ENCODE data around the gene TMEM69. TPM values are rescaled to one million over a fixed set of nuclear protein-coding genes. Genes with fewer than 3 reads are reported as not detected.

The TMEM69 gene
- total and polyA plus RNA-seq, 5 donors from 2014 or later: 15.5 to 57.7 (median 53.3) TPM

DNA sequence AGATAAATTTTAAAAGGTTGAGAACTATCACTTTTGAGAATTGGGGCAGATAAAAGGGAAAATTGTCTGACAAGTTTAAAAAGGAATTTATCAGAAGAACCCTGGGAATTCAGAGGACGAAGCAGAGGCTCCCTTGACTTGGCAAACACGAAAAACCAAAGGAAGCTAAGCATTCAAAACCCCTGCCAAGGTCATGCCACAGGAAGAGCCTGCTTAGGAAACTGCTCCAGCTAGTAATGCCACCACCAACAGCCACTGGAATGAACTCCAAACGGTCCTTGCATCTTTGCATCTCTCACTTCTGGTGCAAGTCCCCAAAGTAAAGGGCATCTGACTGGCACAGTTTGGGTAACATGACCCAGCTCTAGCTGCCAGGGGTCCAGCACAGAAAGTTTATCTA, 8.9 kb upstream of the TMEM69 start:
- H3K27me3 ChIP-seq (ENCODE audit: control insufficient read depth, insufficient read depth, low read length): no peaks in the 10 kb centered on the region
- peaks cover 40 to 95% (median 69%) of the 10 kb centered on the region in 4 donors for H3K4me1 Mint-ChIP-seq
- no peaks in the 10 kb centered on the region for H3K9me3 ChIP-seq (ENCODE audit: control insufficient read depth in 2 of 2, low read length in 2 of 2)
- DNase-seq: no peak
- H3K27me3 Mint-ChIP-seq: no peaks in the 10 kb centered on the region
- no peaks in the 10 kb centered on the region for H3K9me3 Mint-ChIP-seq
- peaks cover 2% of the 10 kb centered on the region for H3K36me3 ChIP-seq (ENCODE audit: control insufficient read depth, insufficient read depth, low read length)
- peak overlapping the region; percentile 42 for H3K4me3 ChIP-seq (ENCODE audit: low read depth, low read length)
- H3K27ac Mint-ChIP-seq: peak overlapping the region in 1 of 3 donors; percentile 24
- ATAC-seq (ENCODE audit: low read depth in 2 of 2): no peak
- H3K4me1 ChIP-seq (ENCODE audit: control insufficient read depth, insufficient read depth, low read length, poor library complexity, severe bottlenecking): peaks cover 66% of the 10 kb centered on the region
- no peak overlapping the region for H3K27ac ChIP-seq (ENCODE audit: insufficient read depth, low read length, poor library complexity, severe bottlenecking)
- peaks cover 3% of the 10 kb centered on the region for H3K36me3 Mint-ChIP-seq
- peak overlapping the region in 3 of 4 donors; percentile 40 to 69 (median 40) for H3K4me3 Mint-ChIP-seq

- Histone ChIP-seq H3K4me3 (ENCODE audit: low read depth, low read length) (peak overlapping the region; percentile 51), H3K27ac (ENCODE audit: insufficient read depth, low read length, poor library complexity, severe bottlenecking) (no peak overlapping the region), H3K27me3 (ENCODE audit: control insufficient read depth, insufficient read depth, low read length) (no peaks in the 10 kb centered on the region), H3K36me3 (ENCODE audit: control insufficient read depth, insufficient read depth, low read length) (peaks cover 2% of the 10 kb centered on the region), H3K9me3 (ENCODE audit: control insufficient read depth in 2 of 2, low read length in 2 of 2) (no peaks in the 10 kb centered on the region), H3K4me1 (ENCODE audit: control insufficient read depth, insufficient read depth, low read length, poor library complexity, severe bottlenecking) (peaks cover 75% of the 10 kb centered on the region)
- peaks cover 31 to 84% (median 59%) of the 10 kb centered on the region in 4 donors for H3K4me1 Mint-ChIP-seq
- H3K27ac Mint-ChIP-seq: peak overlapping the region in 1 of 3 donors; percentile 25
- no peak for DNase-seq
- no peaks in the 10 kb centered on the region for H3K36me3 Mint-ChIP-seq
- H3K4me3 Mint-ChIP-seq: peak overlapping the region in 3 of 4 donors; percentile 53 to 77 (median 65)
- H3K27me3 Mint-ChIP-seq: peaks cover 3% of the 10 kb centered on the region
- no peaks in the 10 kb centered on the region for H3K9me3 Mint-ChIP-seq
- ATAC-seq (ENCODE audit: low read depth in 2 of 2): no peak
These were observed 5.0 kb upstream of the TMEM69 start for GRCh38 chr1:45682942-45683341.

DNA sequence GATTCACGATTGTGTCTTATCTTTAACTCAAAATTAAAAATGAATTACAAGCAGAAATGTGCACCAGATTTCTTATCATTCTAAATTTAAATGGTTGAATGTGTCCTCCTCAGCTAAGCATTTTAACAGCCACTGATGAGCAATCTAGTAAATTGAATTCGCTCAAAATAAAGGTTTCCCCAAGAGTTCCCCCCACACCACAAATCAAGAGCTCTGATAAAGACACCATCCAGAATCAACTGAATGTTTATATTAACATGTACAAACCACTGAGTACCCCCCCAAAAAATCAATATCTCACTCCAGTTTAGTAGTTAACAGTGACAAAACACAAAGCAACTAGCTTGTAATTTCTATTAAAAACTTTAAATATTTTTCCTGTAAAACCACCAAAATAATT, 3.6 kb upstream of the TMEM69 start:
- no peaks in the 10 kb centered on the region for H3K27me3 ChIP-seq (ENCODE audit: control insufficient read depth, insufficient read depth, low read length)
- Mint-ChIP-seq H3K4me1 (peaks cover 16 to 84% (median 50%) of the 10 kb centered on the region in 4 donors), H3K36me3 (no peaks in the 10 kb centered on the region), H3K27ac (peak overlapping the region in 2 of 3 donors; percentile 41 to 42), H3K27me3 (peaks cover 8% of the 10 kb centered on the region), H3K4me3 (peak overlapping the region; percentile 96 to 99 (median 98)), H3K9me3 (no peaks in the 10 kb centered on the region)
- H3K27ac ChIP-seq (ENCODE audit: insufficient read depth, low read length, poor library complexity, severe bottlenecking): no peak overlapping the region
- DNase-seq: no peak
- ATAC-seq (ENCODE audit: low read depth in 2 of 2): no peak
- peak overlapping the region; percentile 100 for H3K4me3 ChIP-seq (ENCODE audit: low read depth, low read length)
- H3K9me3 ChIP-seq (ENCODE audit: control insufficient read depth in 2 of 2, low read length in 2 of 2): no peaks in the 10 kb centered on the region
- no peaks in the 10 kb centered on the region for H3K36me3 ChIP-seq (ENCODE audit: control insufficient read depth, insufficient read depth, low read length)
- H3K4me1 ChIP-seq (ENCODE audit: control insufficient read depth, insufficient read depth, low read length, poor library complexity, severe bottlenecking): peaks cover 80% of the 10 kb centered on the region

DNA sequence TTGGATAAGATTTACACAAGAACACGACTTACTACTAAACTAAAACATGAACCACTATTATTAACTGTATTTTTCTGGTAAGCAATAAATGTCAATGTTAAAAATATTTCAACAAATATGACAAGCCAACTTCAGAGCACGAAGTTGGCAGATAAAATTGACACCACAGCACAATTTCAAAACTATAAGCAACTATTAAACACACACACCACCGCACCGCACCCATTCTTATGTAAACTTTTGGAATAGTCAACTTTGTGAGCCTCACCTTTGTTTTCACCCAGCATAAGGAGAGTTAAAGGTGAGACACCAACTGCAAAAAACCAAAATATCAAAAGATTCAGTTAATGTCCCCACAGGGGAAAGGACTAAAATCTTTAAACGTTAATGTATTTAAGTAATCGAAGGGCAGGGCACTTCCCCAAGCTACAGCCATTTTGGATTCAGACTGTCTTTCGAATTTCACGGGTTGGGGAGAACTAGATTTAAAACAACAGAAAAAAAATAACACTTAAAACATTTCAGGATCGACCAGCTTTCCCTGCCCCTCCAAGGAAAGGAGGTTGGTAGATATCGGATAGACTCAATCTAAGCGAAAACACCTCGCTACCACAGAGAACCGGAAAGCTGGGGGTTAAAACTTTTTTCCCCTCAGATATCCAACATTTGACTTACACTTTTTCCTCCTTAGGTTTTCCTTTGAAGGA, 2.5 kb upstream of the TMEM69 start:
- H3K36me3 ChIP-seq (ENCODE audit: control insufficient read depth, insufficient read depth, low read length): no peaks in the 10 kb centered on the region
- Mint-ChIP-seq H3K36me3 (no peaks in the 10 kb centered on the region), H3K27me3 (peaks cover 8% of the 10 kb centered on the region), H3K4me1 (peaks cover 15 to 81% (median 50%) of the 10 kb centered on the region in 4 donors), H3K4me3 (peak overlapping the region; percentile 96 to 99 (median 98)), H3K27ac (peak overlapping the region; percentile 99 to 100 (median 99)), H3K9me3 (no peaks in the 10 kb centered on the region)
- H3K27ac ChIP-seq (ENCODE audit: insufficient read depth, low read length, poor library complexity, severe bottlenecking): peak overlapping the region; percentile 98
- DNase-seq (peak in 2 of 3 donors; percentile 22 to 56), ATAC-seq (ENCODE audit: low read depth in 2 of 2) (no peak)
- H3K4me1 ChIP-seq (ENCODE audit: control insufficient read depth, insufficient read depth, low read length, poor library complexity, severe bottlenecking): peaks cover 70% of the 10 kb centered on the region
- H3K9me3 ChIP-seq (ENCODE audit: control insufficient read depth in 2 of 2, low read length in 2 of 2): no peaks in the 10 kb centered on the region
- no peaks in the 10 kb centered on the region for H3K27me3 ChIP-seq (ENCODE audit: control insufficient read depth, insufficient read depth, low read length)
- peak overlapping the region; percentile 100 for H3K4me3 ChIP-seq (ENCODE audit: low read depth, low read length)

- ATAC-seq (ENCODE audit: low read depth in 2 of 2) (no peak), DNase-seq (peak in 2 of 3 donors; percentile 48 to 70)
- H3K9me3 Mint-ChIP-seq: no peaks in the 10 kb centered on the region
- Histone ChIP-seq H3K4me1 (ENCODE audit: control insufficient read depth, insufficient read depth, low read length, poor library complexity, severe bottlenecking) (peaks cover 65% of the 10 kb centered on the region), H3K27me3 (ENCODE audit: control insufficient read depth, insufficient read depth, low read length) (no peaks in the 10 kb centered on the region), H3K9me3 (ENCODE audit: control insufficient read depth in 2 of 2, low read length in 2 of 2) (no peaks in the 10 kb centered on the region), H3K4me3 (ENCODE audit: low read depth, low read length) (peak overlapping the region; percentile 100), H3K36me3 (ENCODE audit: control insufficient read depth, insufficient read depth, low read length) (peaks cover 1% of the 10 kb centered on the region), H3K27ac (ENCODE audit: insufficient read depth, low read length, poor library complexity, severe bottlenecking) (peak overlapping the region; percentile 98)
- peaks cover 8% of the 10 kb centered on the region for H3K27me3 Mint-ChIP-seq
- peaks cover 17 to 78% (median 48%) of the 10 kb centered on the region in 4 donors for H3K4me1 Mint-ChIP-seq
- peak overlapping the region; percentile 96 to 99 (median 98) for H3K4me3 Mint-ChIP-seq
- H3K27ac Mint-ChIP-seq: peak overlapping the region; percentile 99 to 100 (median 99)
- no peaks in the 10 kb centered on the region for H3K36me3 Mint-ChIP-seq
These were observed 2.0 kb upstream of the TMEM69 start for GRCh38 chr1:45686015-45686287.

- peak; percentile 95 to 98 (median 97) for DNase-seq
- Histone ChIP-seq H3K9me3 (ENCODE audit: control insufficient read depth in 2 of 2, low read length in 2 of 2) (no peaks in the 10 kb centered on the region), H3K36me3 (ENCODE audit: control insufficient read depth, insufficient read depth, low read length) (peaks cover 6% of the 10 kb centered on the region), H3K4me1 (ENCODE audit: control insufficient read depth, insufficient read depth, low read length, poor library complexity, severe bottlenecking) (peaks cover 61% of the 10 kb centered on the region), H3K27ac (ENCODE audit: insufficient read depth, low read length, poor library complexity, severe bottlenecking) (peak within 1 kb of the TSS; percentile 98), H3K4me3 (ENCODE audit: low read depth, low read length) (peak within 1 kb of the TSS; percentile 100), H3K27me3 (ENCODE audit: control insufficient read depth, insufficient read depth, low read length) (no peaks in the 10 kb centered on the region)
- H3K36me3 Mint-ChIP-seq: no peaks in the 10 kb centered on the region
- H3K27ac Mint-ChIP-seq: peak within 1 kb of the TSS; percentile 99 to 100 (median 99)
- ATAC-seq (ENCODE audit: low read depth in 2 of 2): peak; percentile 66 to 71
- no peaks in the 10 kb centered on the region for H3K9me3 Mint-ChIP-seq
- peaks cover 19 to 76% (median 47%) of the 10 kb centered on the region in 4 donors for H3K4me1 Mint-ChIP-seq
- H3K27me3 Mint-ChIP-seq: peaks cover 8% of the 10 kb centered on the region
- H3K4me3 Mint-ChIP-seq: peak within 1 kb of the TSS; percentile 96 to 99 (median 98)
These were observed 1.5 kb upstream of the TMEM69 start, which contains the start of gene GPBP1L1 for GRCh38 chr1:45686288-45687013. Gene GPBP1L1, minus strand, starts transcription at chr1:45686533. Its CDS starts 27,446 bp downstream, at chr1:45659087.

- H3K36me3 Mint-ChIP-seq: peaks cover 1% of the 10 kb centered on the region
- no peaks in the 10 kb centered on the region for H3K9me3 Mint-ChIP-seq
- peak overlapping the region; percentile 96 to 99 (median 98) for H3K4me3 Mint-ChIP-seq
- peaks cover 8% of the 10 kb centered on the region for H3K27me3 Mint-ChIP-seq
- no peaks in the 10 kb centered on the region for H3K27me3 ChIP-seq (ENCODE audit: control insufficient read depth, insufficient read depth, low read length)
- DNase-seq (peak; percentile 96 to 100 (median 97)), ATAC-seq (ENCODE audit: low read depth in 2 of 2) (peak; percentile 87 to 88)
- H3K4me1 Mint-ChIP-seq: peaks cover 14 to 72% (median 45%) of the 10 kb centered on the region in 4 donors
- peak overlapping the region; percentile 99 to 100 (median 99) for H3K27ac Mint-ChIP-seq
- no peaks in the 10 kb centered on the region for H3K9me3 ChIP-seq (ENCODE audit: control insufficient read depth in 2 of 2, low read length in 2 of 2)
- H3K4me1 ChIP-seq (ENCODE audit: control insufficient read depth, insufficient read depth, low read length, poor library complexity, severe bottlenecking): peaks cover 54% of the 10 kb centered on the region
- peak overlapping the region; percentile 98 for H3K27ac ChIP-seq (ENCODE audit: insufficient read depth, low read length, poor library complexity, severe bottlenecking)
- H3K4me3 ChIP-seq (ENCODE audit: low read depth, low read length): peak overlapping the region; percentile 100
- H3K36me3 ChIP-seq (ENCODE audit: control insufficient read depth, insufficient read depth, low read length): peaks cover 11% of the 10 kb centered on the region
These were observed 797 bp upstream of the TMEM69 start for GRCh38 chr1:45687014-45687753.

Measured in CD4-positive, CD25-positive, alpha-beta regulatory T cell (primary cell).